Effector CD4-positive, alpha-beta T cell (primary cell): ENCODE results near the gene CHRNB2.

ENCODE experiments used
- DNase-seq: peaks from one replicate; pipeline ENCODE4 v3.0.0-alpha.2; 2020

The CHRNB2 gene

GRCh38 chr1:154553056-154554030 lies 14.2 kb upstream of the CHRNB2 start:
- no peak for DNase-seq

GRCh38 chr1:154556422-154556821 lies 11.2 kb upstream of the CHRNB2 start:
- DNase-seq = no peak

- DNase-seq = no peak
These were observed 10.2 kb upstream of the CHRNB2 start for GRCh38 chr1:154557248-154557938.

- peak; percentile 28 for DNase-seq
These were observed 9.4 kb upstream of the CHRNB2 start, which contains the start of gene UBE2Q1 for GRCh38 chr1:154557939-154558719. UBE2Q1 (minus strand) TSS chr1:154558662; CDS start chr1:154558553, 109 bp downstream.

GRCh38 chr1:154558720-154559465 lies 8.7 kb upstream of the CHRNB2 start:
- DNase-seq = peak; percentile 99

GRCh38 chr1:154559466-154560044 lies 8.0 kb upstream of the CHRNB2 start:
- peak; percentile 79 for DNase-seq

GRCh38 chr1:154565876-154566275 lies 1.7 kb upstream of the CHRNB2 start:
- no peak for DNase-seq

GRCh38 chr1:154568157-154568815 lies 708 bp downstream of the CHRNB2 start:
- DNase-seq = no peak

- no peak for DNase-seq
These were observed 3.8 kb downstream of the CHRNB2 start for GRCh38 chr1:154571244-154571963.

- no peak for DNase-seq
These were observed 4.3 kb downstream of the CHRNB2 start for GRCh38 chr1:154571964-154572288.

- no peak for DNase-seq
These were observed 5.0 kb downstream of the CHRNB2 start for GRCh38 chr1:154572468-154573167.

GRCh38 chr1:154573168-154573510 lies 5.6 kb downstream of the CHRNB2 start:
- DNase-seq = no peak

GRCh38 chr1:154574716-154575115 lies 7.1 kb downstream of the CHRNB2 start:
- no peak for DNase-seq

- DNase-seq = no peak
These were observed 7.8 kb downstream of the CHRNB2 start for GRCh38 chr1:154575147-154575927.

- DNase-seq = no peak
These were observed 8.5 kb downstream of the CHRNB2 start for GRCh38 chr1:154575951-154576566.

GRCh38 chr1:154577346-154578057 lies 9.9 kb downstream of the CHRNB2 start:
- no peak for DNase-seq

- no peak for DNase-seq
These were observed 10.5 kb downstream of the CHRNB2 start for GRCh38 chr1:154578058-154578418.

- DNase-seq = no peak
These were observed 11.8 kb downstream of the CHRNB2 start for GRCh38 chr1:154579374-154579773.
